Epidermal melanocyte (primary cell): ENCODE results near the gene ZNF681.
A peak's percentile ranks its signal among the peaks of the same experiment; 100 is the strongest.
"Not testable (repeated sequence)": the region's sequence is repeated elsewhere in the genome, so short reads cannot be mapped to it uniquely, and the experiment has no call there.

Experiments used
- DNase-seq: peaks from one replicate; pipeline ENCODE4 v3.0.0; 2011; ENCODE audit warnings: low spot score; ENCODE audit not compliant: insufficient read length

The ZNF681 gene

DNA sequence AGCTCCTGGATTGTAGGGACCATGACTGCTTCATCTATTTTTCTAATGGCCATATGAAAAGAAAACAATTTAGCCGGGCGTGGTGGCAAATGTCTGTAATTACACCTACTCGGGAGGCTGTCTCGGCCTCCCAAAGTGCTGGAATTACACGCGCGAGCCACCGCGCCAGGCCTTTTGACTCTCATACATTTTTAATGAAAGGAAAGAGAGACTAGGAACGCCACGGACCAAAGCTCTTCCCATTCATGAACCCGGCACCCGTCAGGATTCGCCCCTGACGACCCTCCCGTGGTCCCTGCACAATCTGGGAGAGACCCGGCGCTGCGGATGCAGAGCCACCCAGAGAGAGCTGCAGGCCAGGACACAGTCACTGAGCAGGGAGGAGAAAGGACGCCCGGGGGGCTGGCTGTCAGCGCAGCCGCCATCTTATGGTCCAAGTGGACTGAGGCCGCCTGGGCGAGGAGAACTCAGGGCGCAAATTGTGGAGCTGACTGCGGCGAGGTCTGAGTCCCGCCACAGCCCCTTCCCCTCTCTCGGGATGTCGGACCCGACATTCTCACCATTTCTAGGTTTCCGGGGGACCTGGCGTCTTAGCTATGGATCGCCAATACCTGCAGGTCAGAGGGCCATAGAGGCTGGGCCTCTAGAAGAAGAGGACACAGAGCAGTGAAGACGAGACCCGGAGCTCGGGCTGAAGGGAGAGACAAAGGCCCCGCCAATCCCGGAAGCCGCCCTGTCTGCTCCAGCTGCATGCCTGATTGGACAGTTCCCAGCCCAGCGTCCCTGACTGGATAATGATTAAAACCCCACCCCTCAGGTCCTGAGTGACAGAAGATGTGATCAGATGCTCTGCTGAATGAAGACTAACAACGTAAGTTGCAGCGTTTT lies at the start of gene ZNF681:
Gene ZNF681 (minus strand): TSS at position 705 of the 888 bp plus-strand sequence. CDS start 142 bp downstream, at position 563.
- DNase-seq: peak; percentile 45

DNA sequence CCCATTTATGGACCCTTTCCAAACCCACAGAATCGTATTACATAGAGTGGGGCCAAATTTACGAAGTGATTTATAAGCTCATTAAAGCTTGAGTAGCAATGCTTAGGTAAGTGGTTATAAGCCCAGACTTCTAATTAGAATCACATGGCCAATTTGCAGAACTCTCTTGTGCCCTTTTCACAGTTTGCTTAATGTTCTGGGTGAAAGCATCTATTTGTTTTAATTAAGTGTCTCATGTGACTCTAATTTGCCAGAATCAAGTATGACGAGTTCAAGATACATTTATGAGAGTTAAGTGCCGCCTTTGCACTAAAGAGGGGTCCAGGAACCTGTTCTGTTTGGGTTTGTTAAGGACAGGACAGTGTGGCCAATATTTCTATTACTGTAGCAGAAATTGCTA lies 46.0 kb upstream of the ZNF681 start:
- DNase-seq: no peak

DNA sequence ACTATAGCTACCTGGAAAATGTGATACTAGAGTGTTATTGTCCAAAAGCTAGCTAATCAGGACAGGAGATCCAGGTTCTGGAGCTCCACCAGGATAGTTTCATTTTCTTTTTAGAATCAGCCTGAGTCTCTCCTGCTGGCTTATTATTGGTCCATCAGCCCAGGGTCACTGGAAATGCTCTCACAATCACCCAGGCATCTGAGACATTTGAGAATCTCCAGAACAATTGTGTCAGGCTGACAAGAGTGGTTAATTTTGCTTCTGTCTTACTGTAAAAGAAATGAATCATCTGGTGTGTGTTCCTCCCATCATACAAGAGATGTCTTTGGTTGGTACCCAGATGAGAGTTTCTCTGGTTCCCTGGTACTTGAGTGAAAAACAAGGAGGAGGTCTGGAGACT lies 43.6 kb upstream of the ZNF681 start:
- DNase-seq: no peak

DNA sequence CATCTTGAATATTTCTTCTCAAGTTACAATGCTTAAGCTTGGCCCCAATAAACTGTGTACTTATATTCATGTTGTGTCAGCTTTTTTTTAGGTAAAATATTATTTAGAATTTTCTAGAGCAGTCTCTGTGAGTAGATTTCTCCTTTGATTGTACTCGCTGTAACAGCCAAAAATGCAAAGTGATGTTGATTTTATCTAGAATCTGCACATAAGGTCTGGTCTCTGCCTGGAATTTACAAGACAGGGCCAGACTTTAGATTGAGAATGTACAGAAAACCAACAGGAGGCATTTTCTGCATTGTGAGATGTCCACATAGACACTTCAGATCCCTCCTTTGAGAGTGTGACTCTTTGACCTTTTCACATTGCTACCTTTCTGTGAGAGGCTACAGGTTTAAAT lies 43.1 kb upstream of the ZNF681 start:
- no peak for DNase-seq

DNA sequence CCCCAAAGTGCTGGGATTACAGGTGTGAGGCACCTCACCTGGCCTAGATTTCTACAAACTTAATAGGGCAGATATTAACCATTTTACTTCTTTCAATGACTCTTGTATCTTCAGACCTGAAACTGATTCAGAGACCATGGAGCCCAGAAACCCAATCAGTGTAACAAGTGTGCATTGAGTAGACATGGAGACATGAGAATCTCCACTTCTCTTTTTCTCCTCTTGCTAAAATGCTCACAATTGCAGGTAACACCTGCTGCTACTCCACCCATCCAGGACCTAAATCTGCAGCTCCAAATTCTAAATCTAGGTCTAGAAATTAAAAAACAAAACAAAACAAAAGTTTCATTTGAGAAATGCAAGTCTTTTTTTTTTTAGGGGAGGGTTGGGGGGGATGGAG lies 42.2 kb upstream of the ZNF681 start:
- no peak for DNase-seq

DNA sequence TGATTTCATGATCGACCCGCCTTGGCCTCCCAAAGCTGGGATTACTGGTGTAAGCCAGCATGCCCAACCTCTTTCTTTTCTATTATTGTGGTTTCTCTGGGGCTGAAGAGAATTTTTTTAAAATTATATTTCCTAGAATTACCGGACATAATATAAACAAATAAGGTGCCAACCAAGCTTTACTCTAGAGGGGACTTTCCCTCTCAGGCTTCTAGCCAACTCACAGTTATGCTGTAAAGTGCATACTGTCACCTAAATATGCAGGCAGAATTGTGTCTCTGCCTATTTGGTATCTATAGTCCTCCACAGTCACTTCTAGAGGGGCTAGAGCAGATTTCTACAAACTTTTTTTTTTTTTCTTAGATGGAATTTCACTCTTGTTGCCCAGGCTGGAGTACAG lies 41.6 kb upstream of the ZNF681 start:
- DNase-seq: no peak

DNA sequence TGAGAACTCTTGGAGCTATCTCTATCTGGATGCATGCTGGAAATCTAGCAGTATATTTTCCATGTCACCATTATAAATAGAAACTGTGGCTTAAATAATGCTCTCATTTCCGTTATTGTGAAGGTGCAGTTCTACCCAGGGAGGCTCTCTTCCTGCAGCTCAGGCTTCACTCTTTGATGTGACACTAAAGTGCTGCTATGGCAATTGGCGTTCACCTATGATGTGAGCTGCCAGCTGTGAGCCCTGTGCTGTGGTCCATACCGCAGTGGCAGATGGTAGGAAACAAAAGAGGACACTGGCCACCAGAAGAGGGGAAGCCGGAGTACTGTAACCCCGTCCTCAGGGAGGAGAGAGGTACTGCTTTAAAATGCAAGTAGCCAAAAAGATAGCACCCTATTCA lies 40.6 kb upstream of the ZNF681 start:
- DNase-seq: no peak

DNA sequence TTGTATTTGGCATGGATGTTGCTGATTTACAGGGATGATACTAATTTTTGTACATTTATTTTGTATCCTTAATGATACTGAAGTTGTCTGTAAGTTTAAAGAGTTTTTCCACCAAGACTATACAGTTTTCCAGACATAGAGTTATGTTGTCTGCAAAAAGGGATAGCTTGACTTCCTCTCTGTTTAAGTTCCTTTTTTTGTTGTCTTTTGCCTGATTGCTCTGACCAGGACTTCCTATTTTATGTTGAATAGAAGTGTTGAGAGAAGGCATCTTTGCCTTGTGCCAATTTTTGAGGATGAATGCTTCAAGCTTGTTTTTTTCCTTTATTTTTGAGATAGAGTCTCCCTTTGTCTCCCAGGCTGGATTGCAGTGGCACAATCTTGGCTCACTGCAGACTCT lies 36.8 kb upstream of the ZNF681 start:
- DNase-seq: no peak

DNA sequence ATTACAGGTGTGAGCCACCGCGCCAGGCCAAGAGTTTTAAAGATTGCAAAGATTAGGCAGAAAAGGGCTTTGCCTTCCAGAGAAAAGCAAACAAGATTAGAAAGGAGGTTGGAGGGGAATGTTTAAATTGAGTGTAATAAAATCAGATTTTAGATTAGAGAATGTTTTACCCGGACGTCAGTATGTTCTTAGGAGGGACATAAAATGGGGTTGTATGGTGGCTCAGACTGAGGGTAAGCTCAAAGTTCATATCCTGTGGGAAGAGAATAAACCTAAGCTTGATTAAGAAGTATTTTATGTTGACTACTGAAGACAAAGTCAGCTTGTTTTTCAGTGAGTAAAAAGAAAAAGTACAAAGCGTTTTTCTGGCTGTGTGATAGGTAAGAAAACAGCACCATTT lies 34.1 kb upstream of the ZNF681 start:
- no peak for DNase-seq

DNA sequence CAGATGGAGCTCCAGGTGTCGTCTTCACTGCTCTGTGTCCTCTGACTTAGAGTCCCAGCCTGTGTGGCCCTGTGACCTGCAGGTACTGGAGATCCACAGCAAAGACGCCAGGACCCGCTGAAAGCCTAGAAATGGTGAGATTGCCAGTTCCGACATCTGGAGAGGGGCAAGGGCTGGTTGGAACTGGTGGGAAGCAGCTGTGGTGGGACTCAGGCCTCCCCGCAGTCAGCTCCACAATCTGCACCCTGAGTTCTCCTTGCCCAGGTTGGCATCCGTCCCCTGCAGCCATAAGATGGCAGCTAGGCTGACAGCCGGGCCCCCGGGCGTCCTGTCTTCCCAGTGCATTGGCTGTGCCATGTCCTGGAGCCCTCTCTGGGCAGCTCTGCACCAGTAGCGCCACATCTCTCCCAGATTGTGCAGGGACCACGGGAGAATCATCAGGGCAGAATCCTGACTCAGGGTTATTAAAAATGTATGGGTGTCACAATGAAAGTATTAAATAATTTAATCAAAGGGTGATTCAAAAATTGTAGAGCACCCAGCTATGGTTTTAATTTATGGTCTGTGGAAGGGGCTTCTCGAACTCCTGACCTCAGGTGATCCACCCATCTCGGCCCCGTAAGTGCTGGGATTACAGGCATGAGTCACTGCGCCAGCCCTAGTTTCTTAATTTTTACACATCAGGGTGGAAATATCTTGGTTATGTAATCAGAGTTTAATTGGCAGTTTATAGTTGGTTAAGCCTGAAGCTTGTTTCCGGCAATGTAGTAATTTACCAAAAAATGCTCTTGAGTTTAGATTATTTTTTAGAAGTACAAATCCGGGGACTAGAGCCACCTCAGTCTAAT lies 32.2 kb upstream of the ZNF681 start:
- no peak for DNase-seq

DNA sequence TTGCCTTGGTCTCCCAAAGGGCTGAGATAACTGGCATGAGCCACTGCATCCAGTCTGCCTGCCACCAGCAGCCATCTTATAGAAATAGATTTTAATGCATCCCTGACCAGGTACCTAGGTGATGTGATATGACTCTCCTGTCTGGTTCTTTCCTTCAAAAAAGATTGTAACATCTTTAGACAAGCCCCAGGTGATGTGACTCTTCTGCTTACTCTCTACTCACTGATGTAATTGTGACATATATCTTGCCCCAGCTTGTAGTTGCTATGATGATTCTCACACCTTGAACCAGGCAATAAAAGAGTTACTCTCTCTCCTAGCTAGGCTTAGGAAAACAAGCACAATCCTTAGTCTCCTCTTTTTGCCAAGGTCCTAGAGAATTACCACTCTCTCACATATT lies 30.6 kb upstream of the ZNF681 start:
- no peak for DNase-seq

DNA sequence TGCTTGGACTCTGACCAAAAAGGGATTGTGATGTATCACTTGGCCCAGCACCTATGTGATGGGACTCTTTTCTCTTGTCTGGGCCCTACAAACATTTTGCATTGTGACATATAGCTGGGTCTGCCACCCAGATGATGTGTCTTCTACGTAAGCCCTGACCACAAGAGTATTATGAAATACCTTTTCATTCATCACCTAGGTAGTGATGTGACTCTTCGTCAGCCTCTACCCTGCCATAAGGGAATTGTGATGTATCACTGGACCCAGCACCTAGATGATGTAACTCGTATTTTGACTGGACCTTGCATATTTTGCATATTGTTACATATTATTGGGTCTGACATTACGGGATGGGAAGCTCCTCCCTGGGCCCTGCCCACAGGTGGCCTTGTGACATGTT lies 29.7 kb upstream of the ZNF681 start:
- no peak for DNase-seq

DNA sequence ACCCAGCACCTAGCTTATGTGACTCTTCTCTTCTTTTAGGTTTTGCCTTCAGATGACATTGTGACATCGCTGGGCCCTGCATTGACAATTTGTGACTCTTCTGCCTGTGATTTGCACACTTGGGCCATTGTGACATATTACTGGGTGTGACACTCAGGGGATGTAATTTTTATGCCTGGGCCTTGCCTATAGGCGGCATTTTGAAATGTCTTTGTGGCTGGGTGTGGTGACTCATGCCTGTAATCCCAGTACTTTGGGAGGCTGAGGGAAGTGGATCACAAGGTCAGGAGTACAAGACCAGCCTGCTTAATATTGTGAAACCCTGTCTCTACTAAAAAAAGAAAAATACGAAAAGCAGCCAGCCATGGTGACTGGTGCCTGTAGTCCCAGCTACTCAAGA lies 28.4 kb upstream of the ZNF681 start:
- DNase-seq: no peak

DNA sequence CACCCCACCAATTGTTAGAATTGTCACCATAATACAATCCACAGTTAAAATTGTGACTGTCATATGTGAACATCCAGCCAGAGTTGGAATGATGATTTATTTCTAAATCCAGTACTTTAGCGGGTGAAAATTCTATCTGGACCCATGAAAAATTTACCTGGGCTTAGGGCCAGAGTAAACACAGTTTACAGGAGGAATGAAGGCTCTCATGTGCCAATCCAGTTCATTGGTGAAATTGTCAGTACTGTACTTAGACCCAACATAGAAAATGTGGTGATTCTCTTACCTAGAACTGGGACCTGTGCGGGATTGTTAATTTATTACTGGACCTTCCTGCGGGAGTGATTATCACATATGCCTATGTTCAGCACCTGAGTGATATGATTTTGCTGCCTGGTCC lies 27.3 kb upstream of the ZNF681 start:
- no peak for DNase-seq

DNA sequence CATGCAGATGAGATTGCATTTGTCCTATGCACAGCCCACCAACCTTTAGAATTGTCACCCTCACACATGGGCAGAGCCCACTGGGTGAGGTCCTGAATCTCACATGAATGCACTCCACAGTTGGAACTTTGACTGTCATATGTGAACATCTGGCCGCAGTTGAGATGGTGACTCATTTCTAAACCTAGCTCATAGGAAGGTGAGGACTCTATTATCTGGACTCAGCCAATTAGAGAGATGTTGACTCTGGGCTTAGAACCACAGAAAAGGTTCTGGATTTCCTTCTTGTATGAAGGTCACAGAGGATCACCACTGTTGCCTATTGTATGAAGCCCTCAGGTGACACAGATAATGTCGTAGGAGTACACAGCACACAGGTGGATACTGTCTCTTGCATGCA lies 25.6 kb upstream of the ZNF681 start:
- no peak for DNase-seq

DNA sequence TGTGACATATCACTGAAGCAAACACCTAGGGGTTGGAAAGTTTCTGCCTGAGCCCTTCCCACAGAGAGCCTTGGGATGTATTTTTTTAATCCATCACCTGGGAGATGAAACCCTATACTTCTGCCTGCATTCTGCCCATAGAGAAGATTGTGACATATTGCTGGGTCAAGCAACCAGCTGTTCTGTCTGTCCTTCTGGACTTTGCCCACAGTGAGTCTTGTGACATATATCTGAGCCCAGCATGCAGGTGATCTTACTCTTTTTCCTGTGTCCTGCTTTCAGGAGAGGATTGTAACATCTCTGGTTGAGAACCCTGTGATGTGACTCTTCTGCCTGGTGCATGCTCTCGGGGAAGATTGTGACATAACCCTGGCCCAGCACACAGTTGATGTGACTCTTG lies 24.9 kb upstream of the ZNF681 start:
- no peak for DNase-seq

DNA sequence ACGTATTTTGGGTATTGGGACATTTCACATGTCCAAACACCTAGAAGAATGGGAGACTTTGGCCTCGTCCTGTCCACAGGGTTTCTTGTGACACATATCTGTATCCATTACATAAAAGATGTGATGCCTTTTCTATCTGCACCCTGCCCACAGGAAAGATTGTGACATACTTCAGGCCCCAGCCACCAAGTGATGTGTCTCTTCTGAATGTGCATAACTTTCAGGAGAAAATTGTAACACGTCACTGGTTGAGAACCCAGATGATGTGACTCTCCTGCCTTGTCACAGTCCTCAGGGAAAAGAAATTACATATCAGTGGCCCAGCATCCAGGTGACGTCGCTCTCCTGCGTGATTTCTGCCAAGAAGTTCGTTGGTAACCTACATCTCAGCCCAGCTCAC lies 21.0 kb upstream of the ZNF681 start:
- no peak for DNase-seq

DNA sequence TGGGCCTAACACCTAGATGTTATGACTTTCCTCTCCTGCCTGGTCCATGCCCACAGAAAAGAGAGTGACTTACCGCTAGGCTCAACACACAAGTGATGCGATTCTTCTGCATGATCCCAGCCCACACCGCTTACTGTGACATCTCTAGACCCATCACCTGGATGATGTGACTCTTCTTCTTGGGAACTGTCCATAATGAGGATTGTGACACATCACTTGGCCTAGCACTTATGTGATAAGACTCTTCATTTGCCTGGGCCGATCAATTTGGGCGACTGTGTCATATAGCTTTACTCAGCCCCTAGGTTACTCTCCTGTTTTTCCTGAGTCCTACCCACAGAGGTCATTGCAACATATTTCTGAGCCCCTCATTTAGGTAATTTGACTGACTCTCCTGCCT lies 19.9 kb upstream of the ZNF681 start:
- DNase-seq: no peak

DNA sequence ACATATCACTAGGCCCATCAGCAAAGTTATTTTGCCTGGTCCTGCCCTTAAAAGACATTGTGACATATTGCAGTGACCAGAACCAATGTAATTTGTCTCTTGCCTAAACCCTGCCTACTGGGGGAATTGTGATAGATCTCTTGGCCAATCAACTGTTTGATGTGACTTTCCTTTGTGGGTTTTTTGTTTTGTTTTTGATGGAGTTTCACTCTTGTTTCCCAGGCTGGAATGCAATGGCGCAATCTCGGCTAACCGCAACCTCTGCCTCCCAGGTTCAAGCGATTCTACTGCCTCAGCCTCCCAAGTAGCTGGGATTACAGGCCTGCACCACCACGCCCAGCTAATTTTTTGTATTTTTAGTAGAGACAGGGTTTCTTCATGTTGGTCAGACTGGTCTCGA lies 19.3 kb upstream of the ZNF681 start:
- DNase-seq: not testable (repeated sequence)

DNA sequence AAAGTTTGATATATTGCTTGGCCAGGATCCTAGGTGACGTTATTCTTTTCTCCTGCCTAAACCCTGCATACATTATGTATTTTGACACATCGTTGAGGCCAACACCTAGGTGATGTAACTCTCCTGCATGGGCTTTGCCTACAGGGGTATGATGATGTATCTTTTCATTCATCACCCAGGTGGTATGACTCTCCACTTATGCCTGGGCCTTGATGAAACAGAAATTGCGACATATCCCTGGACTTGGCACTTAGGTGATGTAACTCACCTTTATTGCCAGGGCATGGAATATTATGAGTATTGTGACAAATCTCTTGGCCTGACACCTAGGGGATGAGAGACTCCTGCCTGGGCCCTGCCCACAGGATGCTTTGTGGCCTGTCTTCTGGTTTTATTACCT lies 18.5 kb upstream of the ZNF681 start:
- DNase-seq: no peak

DNA sequence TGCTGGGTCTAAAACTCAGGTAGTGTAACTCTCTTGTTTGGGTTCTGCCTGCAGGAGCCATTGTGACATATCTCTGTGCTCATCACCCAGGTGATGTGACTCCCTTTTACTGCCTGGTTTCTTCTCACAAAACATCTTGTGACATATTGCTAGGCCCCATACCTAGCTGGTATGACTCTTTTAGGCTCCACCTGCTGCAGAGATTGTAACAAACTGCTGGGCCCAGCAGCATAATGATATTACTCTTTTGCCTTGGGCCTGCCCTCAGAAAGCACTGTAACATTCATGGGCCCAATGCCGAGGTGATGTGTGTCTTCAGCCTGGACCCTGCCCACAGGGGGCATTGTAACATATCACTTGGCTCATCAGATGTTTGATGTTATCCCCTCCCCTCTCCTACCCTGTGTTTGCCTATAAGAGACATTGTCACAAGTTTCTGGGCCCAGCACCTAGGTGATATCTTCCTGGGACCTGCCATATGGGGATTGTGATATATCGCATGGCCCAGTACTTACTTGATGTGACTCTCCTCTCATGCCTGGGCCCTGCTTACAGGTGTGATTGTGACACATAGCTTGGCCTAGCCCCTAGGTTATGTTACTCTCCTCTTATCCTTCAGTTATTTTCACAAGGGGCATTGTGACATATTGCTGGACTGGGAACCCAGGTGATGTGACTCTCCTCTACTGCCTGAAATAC lies 18.0 kb upstream of the ZNF681 start:
- no peak for DNase-seq

DNA sequence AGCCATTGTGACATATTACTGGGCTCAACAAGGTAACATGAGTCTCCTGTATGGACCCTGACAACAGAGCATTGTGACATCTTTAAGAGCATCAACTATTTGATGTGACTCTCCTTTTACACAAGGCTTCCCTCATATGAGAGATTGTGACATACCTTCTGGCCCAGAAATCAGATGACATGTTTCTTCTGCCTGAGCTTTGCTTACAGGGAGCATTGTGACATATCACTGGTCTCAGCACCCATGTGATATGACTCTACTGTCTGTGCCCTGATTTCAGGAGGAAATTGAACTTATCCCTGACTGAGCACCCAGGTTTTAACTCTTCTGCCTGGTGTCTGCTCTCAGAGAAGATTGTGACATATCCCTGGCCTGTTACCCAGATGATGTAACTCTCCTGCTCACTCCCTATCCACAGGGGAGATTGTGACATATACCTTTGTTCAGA lies 15.9 kb upstream of the ZNF681 start:
- no peak for DNase-seq
